HepG2 (cell line): ENCODE measurements around the gene RPS8. TPM values are rescaled to one million over a fixed set of nuclear protein-coding genes. Genes with fewer than 3 reads are reported as not detected.
A peak's percentile ranks its signal among the peaks of the same experiment; 100 is the strongest.

ENCODE experiments used
- ELF1 ChIP-seq: sonication (generic); formaldehyde crosslinking; IDR thresholded peaks from 2 replicates; pipeline ENCODE4 v1.4.0; 2020; ENCODE audit warnings: missing genetic modification reagents
- ERF ChIP-seq: IDR thresholded peaks from 2 replicates; pipeline ENCODE4 v1.6.1; 2018; ENCODE audit warnings: missing biosample characterization, missing genetic modification reagents
- HIVEP1 ChIP-seq: sonication (generic); formaldehyde crosslinking; IDR thresholded peaks from 2 replicates; pipeline ENCODE4 v1.4.0; 2020; ENCODE audit warnings: mild to moderate bottlenecking, missing genetic modification reagents
- MTF1 ChIP-seq: sonication (generic); formaldehyde crosslinking; IDR thresholded peaks from 2 replicates; pipeline ENCODE4 v1.5.0; 2020; ENCODE audit warnings: missing genetic modification reagents
- RFX5 ChIP-seq: IDR thresholded peaks from 2 replicates; pipeline ENCODE4 v1.6.1; 2011; ENCODE audit warnings: low read depth, low read length, improper control_type of control experiment
- SMAD9 ChIP-seq: sonication (generic); formaldehyde crosslinking; IDR thresholded peaks from 2 replicates; pipeline ENCODE4 v1.5.1; 2020; ENCODE audit warnings: mild to moderate bottlenecking, missing genetic modification reagents
- TRIM24 ChIP-seq: sonication (generic); formaldehyde crosslinking; IDR thresholded peaks from 2 replicates; pipeline ENCODE4 v1.8.0; 2022; ENCODE audit warnings: mild to moderate bottlenecking, missing genetic modification reagents
- ZBTB38 ChIP-seq: sonication (generic); formaldehyde crosslinking; IDR thresholded peaks from 2 replicates; pipeline ENCODE4 v1.5.1; 2020; ENCODE audit warnings: mild to moderate bottlenecking, missing genetic modification reagents
- ZFP62 ChIP-seq: sonication (generic); formaldehyde crosslinking; IDR thresholded peaks from 2 replicates; pipeline ENCODE4 v1.4.0; 2020; ENCODE audit warnings: missing genetic modification reagents
- ZNF180 ChIP-seq: sonication (generic); formaldehyde crosslinking; IDR thresholded peaks from 2 replicates; pipeline ENCODE4 v1.4.0; 2020; ENCODE audit warnings: low read depth, missing genetic modification reagents, borderline replicate concordance
- ZNF549 ChIP-seq: sonication (generic); formaldehyde crosslinking; IDR thresholded peaks from 2 replicates; pipeline ENCODE4 v1.5.0; 2020; ENCODE audit warnings: missing genetic modification reagents
- ZNF567 ChIP-seq: sonication (generic); formaldehyde crosslinking; IDR thresholded peaks from 2 replicates; pipeline ENCODE4 v1.8.1; 2023; ENCODE audit warnings: mild to moderate bottlenecking, missing genetic modification reagents, borderline replicate concordance
- ZSCAN22 ChIP-seq: sonication (generic); formaldehyde crosslinking; IDR thresholded peaks from 2 replicates; pipeline ENCODE4 v1.4.0; 2020; ENCODE audit warnings: mild to moderate bottlenecking, missing genetic modification reagents
- ZSCAN31 ChIP-seq: sonication (generic); formaldehyde crosslinking; IDR thresholded peaks from 2 replicates; pipeline ENCODE4 v1.5.0; 2020; ENCODE audit warnings: low read depth, mild to moderate bottlenecking, missing genetic modification reagents
- polyA plus RNA-seq, 8 experiments: library from polyadenylated mRNA; depleted of rRNA in 3 of 8; stranded (reverse) in 7 of 8; unstranded in 1 of 8; fragments of >200 nt; fragmentation: Illumina TruSeq in 4 of 8; extraction: Trizol in 4 of 8; gene quantifications; 2 replicates each; pipeline versions ENCODE4 v1.2.1 to v1.2.3, GENCODE V29; 2011 to 2016; ENCODE audit warnings: low read depth in 4 of 8, missing spikeins in 1 of 8, mixed read lengths in 1 of 8; ENCODE audit not compliant: insufficient read depth in 1 of 8
- total RNA-seq, 5 experiments: library from RNA; depleted of rRNA; stranded (reverse); fragments of >200 nt; fragmentation: Illumina TruSeq; extraction: Trizol; gene quantifications; 2 replicates each; pipeline ENCODE4 v1.2.3, GENCODE V29; 2016; ENCODE audit warnings: low read depth in 1 of 5
- TF ChIP-seq, protein P1 (sequence below): sonication (generic); formaldehyde crosslinking; IDR thresholded peaks from 2 replicates; pipeline ENCODE4 v1.5.0; 2020; ENCODE audit warnings: missing genetic modification reagents
- TF ChIP-seq, protein P2 (sequence below): sonication (generic); formaldehyde crosslinking; IDR thresholded peaks from 2 replicates; pipeline ENCODE4 v1.4.0; 2020; ENCODE audit warnings: missing genetic modification reagents, mild to moderate bottlenecking, borderline replicate concordance
- TF ChIP-seq, protein P3 (sequence below): sonication (generic); formaldehyde crosslinking; IDR thresholded peaks from 2 replicates; pipeline ENCODE4 v1.5.1; 2020; ENCODE audit warnings: missing genetic modification reagents, mild to moderate bottlenecking, borderline replicate concordance
- TF ChIP-seq, protein P4 (sequence below): sonication (generic); formaldehyde crosslinking; IDR thresholded peaks from 2 replicates; pipeline ENCODE4 v1.5.1; 2020; ENCODE audit warnings: mild to moderate bottlenecking, missing genetic modification reagents, borderline replicate concordance

Gene RPS8
- total and polyA plus RNA-seq, 2 of the 13 experiments (the other 11 are each of a cell fraction or from before 2014, with no cell fraction given) = 2,628 to 2,822 TPM

DNA sequence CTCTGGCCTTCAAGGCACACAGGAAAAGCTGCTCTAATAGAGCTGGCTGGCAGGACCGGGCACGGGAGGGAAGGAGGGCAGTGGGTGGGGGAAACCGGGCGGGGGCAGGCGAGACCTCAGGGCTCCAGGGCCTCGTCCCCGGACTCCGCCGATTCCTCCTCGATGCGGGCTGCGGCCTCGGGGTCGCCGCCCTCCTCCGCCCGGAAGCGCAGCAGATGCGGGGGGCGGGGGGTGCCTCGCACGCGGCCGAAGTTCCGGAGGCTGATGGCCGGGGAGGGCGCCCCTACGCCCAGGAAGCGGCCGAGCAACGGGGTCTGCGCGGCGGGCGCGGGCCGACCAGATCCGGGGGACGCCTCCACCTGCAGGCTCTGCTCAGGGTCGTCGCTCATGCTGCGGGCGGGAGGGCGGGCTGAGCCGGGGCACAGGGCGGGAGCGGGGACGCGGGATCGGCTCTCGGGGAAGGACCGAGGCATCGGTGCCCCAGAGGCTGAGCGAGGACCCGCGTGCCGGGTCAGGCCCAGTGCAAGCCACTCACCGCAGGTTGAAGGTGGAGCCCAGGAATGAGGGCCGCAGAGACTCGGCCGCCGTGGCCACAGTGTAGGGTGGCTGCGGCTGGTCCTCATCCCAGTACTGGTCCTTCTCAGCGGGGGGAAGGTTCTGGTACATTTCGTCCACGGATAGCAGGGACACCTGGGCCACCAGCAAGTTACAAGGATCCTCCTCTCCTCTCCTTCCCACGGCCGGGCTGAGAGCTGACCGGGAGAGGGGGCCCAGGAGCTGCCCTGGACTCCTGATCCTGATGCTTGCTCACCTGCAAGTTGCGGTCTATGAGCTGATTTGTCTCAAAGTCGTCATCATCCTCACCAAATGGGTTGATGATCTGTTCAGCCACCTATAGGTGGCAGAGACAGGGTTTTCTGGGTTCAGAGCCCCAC, 9.0 kb downstream of the RPS8 start (continued):
- TF ChIP-seq, protein P1, sequence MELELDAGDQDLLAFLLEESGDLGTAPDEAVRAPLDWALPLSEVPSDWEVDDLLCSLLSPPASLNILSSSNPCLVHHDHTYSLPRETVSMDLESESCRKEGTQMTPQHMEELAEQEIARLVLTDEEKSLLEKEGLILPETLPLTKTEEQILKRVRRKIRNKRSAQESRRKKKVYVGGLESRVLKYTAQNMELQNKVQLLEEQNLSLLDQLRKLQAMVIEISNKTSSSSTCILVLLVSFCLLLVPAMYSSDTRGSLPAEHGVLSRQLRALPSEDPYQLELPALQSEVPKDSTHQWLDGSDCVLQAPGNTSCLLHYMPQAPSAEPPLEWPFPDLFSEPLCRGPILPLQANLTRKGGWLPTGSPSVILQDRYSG (CRISPR knock-in tag) = peak; percentile 46; the same call in 1 of the 2 replicates
- no peak; the same call in 1 of the 2 replicates for TF ChIP-seq ZNF549 (CRISPR knock-in tag)
- no peak for TF ChIP-seq ZNF180 (CRISPR knock-in tag)
- peak; percentile 20; the same call in 1 of the 2 replicates for TF ChIP-seq ZBTB38 (CRISPR knock-in tag)
- TF ChIP-seq HIVEP1 = peak; percentile 47; the same call in 1 of the 2 replicates
- TF ChIP-seq ZSCAN31 (CRISPR knock-in tag) = no peak
- no peak for TF ChIP-seq SMAD9 (CRISPR knock-in tag)
- TF ChIP-seq, protein P2, sequence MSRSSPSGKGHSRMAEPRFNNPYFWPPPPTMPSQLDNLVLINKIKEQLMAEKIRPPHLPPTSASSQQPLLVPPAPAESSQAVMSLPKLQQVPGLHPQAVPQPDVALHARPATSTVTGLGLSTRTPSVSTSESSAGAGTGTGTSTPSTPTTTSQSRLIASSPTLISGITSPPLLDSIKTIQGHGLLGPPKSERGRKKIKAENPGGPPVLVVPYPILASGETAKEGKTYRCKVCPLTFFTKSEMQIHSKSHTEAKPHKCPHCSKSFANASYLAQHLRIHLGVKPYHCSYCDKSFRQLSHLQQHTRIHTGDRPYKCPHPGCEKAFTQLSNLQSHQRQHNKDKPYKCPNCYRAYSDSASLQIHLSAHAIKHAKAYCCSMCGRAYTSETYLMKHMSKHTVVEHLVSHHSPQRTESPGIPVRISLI (CRISPR knock-in tag) = no peak
- TF ChIP-seq MTF1 = no peak
- 0 out of 2 replicates have a peak, but pooled peaks have one; percentile 59 for TF ChIP-seq ELF1 (CRISPR knock-in tag)
- TF ChIP-seq, protein P3, sequence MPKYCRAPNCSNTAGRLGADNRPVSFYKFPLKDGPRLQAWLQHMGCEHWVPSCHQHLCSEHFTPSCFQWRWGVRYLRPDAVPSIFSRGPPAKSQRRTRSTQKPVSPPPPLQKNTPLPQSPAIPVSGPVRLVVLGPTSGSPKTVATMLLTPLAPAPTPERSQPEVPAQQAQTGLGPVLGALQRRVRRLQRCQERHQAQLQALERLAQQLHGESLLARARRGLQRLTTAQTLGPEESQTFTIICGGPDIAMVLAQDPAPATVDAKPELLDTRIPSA (CRISPR knock-in tag) = no peak
- no peak for TF ChIP-seq RFX5
- no peak for TF ChIP-seq ZFP62 (CRISPR knock-in tag)
- TF ChIP-seq ERF = peak; percentile 64
- TF ChIP-seq ZSCAN22 = no peak
- TF ChIP-seq ZNF567 (CRISPR knock-in tag) = no peak
- no peak for TF ChIP-seq TRIM24
- TF ChIP-seq, protein P4, sequence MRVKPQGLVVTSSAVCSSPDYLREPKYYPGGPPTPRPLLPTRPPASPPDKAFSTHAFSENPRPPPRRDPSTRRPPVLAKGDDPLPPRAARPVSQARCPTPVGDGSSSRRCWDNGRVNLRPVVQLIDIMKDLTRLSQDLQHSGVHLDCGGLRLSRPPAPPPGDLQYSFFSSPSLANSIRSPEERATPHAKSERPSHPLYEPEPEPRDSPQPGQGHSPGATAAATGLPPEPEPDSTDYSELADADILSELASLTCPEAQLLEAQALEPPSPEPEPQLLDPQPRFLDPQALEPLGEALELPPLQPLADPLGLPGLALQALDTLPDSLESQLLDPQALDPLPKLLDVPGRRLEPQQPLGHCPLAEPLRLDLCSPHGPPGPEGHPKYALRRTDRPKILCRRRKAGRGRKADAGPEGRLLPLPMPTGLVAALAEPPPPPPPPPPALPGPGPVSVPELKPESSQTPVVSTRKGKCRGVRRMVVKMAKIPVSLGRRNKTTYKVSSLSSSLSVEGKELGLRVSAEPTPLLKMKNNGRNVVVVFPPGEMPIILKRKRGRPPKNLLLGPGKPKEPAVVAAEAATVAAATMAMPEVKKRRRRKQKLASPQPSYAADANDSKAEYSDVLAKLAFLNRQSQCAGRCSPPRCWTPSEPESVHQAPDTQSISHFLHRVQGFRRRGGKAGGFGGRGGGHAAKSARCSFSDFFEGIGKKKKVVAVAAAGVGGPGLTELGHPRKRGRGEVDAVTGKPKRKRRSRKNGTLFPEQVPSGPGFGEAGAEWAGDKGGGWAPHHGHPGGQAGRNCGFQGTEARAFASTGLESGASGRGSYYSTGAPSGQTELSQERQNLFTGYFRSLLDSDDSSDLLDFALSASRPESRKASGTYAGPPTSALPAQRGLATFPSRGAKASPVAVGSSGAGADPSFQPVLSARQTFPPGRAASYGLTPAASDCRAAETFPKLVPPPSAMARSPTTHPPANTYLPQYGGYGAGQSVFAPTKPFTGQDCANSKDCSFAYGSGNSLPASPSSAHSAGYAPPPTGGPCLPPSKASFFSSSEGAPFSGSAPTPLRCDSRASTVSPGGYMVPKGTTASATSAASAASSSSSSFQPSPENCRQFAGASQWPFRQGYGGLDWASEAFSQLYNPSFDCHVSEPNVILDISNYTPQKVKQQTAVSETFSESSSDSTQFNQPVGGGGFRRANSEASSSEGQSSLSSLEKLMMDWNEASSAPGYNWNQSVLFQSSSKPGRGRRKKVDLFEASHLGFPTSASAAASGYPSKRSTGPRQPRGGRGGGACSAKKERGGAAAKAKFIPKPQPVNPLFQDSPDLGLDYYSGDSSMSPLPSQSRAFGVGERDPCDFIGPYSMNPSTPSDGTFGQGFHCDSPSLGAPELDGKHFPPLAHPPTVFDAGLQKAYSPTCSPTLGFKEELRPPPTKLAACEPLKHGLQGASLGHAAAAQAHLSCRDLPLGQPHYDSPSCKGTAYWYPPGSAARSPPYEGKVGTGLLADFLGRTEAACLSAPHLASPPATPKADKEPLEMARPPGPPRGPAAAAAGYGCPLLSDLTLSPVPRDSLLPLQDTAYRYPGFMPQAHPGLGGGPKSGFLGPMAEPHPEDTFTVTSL = no peak
